Upper lobe of left lung (tissue), 6 donors: ENCODE measurements around the gene STOML3. TPM values are rescaled to one million over a fixed set of nuclear protein-coding genes. Genes with fewer than 3 reads are reported as not detected.

Experiments used
- ATAC-seq, 2 donors: fragments of 200-7000 bp; cut with Tn5 transposase; one replicate each; pipeline ENCODE4 v1.9.1; 2022; ENCODE audit warnings: mild to moderate bottlenecking in 2 of 2, moderate library complexity in 2 of 2; ENCODE audit not compliant: low FRiP score in 2 of 2
- DNase-seq, 2 donors: peaks; one replicate each; pipeline ENCODE4 v3.0.0-alpha.2; 2019 to 2020
- H3K27ac ChIP-seq, 4 donors: fragments of 200-600 bp; sonication (generic); one replicate each; pipeline ENCODE4 v1.5.1; 2016 to 2019
- H3K27me3 ChIP-seq, 4 donors: fragments of 200-600 bp; sonication (generic); one replicate each; pipeline ENCODE4 v1.5.1; 2017 to 2019
- H3K36me3 ChIP-seq, 4 donors: fragments of 200-600 bp; sonication (generic); one replicate each; pipeline ENCODE4 v1.5.1; 2016 to 2019
- H3K4me1 ChIP-seq, 4 donors: fragments of 200-600 bp; sonication (generic); one replicate each; pipeline ENCODE4 v1.5.1; 2018 to 2019
- H3K4me3 ChIP-seq, 4 donors: fragments of 200-600 bp; sonication (generic); one replicate each; pipeline ENCODE4 v1.5.1; 2017 to 2019; ENCODE audit warnings: mild to moderate bottlenecking in 2 of 4, moderate library complexity in 1 of 4
- H3K9me3 ChIP-seq, 4 donors: fragments of 200-600 bp; sonication (generic); one replicate each; pipeline ENCODE4 v1.5.1; 2018 to 2019
- EP300 ChIP-seq, 4 donors: sonication (generic); formaldehyde crosslinking; IDR thresholded peaks; one replicate each; pipeline ENCODE4 v1.5.1; 2017; ENCODE audit warnings: antibody characterized with exemption in 4 of 4, control low read depth in 2 of 4
- POLR2A ChIP-seq, 4 donors: fragments of 450-650 bp; IDR thresholded peaks; one replicate each; pipeline ENCODE4 v1.5.1; 2016 to 2017; ENCODE audit warnings: antibody characterized with exemption in 4 of 4, mild to moderate bottlenecking in 2 of 4
- POLR2AphosphoS5 ChIP-seq, 2 donors: sonication (generic); formaldehyde crosslinking; IDR thresholded peaks; one replicate each; pipeline ENCODE4 v1.5.1; 2017; ENCODE audit warnings: antibody characterized with exemption in 2 of 2
- WGBS, 2 donors: methylation state at CpG; one replicate each; pipeline ENCODE4 v1.1.5; 2017 to 2018; 5-methylcytosine and 5-hydroxymethylcytosine counted together
- total RNA-seq, 6 donors: library from RNA; depleted of rRNA in 4 of 6; stranded (reverse); fragments of >200 nt in 4 of 6; gene quantifications; one replicate each; pipeline versions ENCODE4 v1.1.0 to v1.2.1, GENCODE V29; 2016 to 2021
- TF ChIP-seq, protein P1 (sequence below), 6 experiments: fragments of 450-650 bp in 4 of 6; fragments of 200-600 bp in 2 of 6; sonication (generic) in 2 of 6; IDR thresholded peaks; one replicate each; pipeline ENCODE4 v1.5.1; 2016 to 2019; ENCODE audit warnings: antibody characterized with exemption in 6 of 6
- donor health status: DM: no; HTN: no; CAD: no; lungs with moderate emphysema.
- donor health status: DM: no; HTN: yes; CAD: no; lungs with severe emphysema.

STOML3 gene
- total RNA-seq, 6 donors from 2014 or later = 0.14 to 10.8 (median 1.6) TPM

DNA sequence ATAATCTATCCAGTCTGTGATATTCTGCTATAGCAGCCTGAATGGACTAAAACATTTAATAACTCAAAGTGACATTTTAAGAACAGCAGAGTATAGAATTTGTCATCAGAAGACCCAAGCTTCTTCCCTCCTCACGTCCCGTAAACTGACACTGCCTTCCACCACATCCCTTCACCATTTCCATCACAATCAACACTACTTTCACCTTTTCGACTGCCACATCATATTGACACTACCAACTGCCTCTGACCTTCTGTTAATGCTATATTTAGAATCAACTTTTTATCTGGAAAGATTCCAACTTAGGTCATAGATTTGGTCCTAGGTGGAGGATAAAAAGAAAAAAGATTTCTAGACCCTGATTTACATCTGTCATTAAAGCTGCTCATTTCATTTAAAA, 39.6 kb downstream of the STOML3 start:
- Histone ChIP-seq H3K9me3 (no peaks in the 10 kb centered on the region), H3K4me3 (no peak overlapping the region), H3K27me3 (no peaks in the 10 kb centered on the region), H3K27ac (no peak overlapping the region), H3K4me1 (no peaks in the 10 kb centered on the region), H3K36me3 (no peaks in the 10 kb centered on the region)
- TF ChIP-seq POLR2AphosphoS5 (IDR thresholded peaks at IDR 0.05) = no peak
- TF ChIP-seq EP300 (IDR thresholded peaks at IDR 0.05) = no peak
- TF ChIP-seq POLR2A (IDR thresholded peaks at IDR 0.05) = no peak
- TF ChIP-seq, protein P1, sequence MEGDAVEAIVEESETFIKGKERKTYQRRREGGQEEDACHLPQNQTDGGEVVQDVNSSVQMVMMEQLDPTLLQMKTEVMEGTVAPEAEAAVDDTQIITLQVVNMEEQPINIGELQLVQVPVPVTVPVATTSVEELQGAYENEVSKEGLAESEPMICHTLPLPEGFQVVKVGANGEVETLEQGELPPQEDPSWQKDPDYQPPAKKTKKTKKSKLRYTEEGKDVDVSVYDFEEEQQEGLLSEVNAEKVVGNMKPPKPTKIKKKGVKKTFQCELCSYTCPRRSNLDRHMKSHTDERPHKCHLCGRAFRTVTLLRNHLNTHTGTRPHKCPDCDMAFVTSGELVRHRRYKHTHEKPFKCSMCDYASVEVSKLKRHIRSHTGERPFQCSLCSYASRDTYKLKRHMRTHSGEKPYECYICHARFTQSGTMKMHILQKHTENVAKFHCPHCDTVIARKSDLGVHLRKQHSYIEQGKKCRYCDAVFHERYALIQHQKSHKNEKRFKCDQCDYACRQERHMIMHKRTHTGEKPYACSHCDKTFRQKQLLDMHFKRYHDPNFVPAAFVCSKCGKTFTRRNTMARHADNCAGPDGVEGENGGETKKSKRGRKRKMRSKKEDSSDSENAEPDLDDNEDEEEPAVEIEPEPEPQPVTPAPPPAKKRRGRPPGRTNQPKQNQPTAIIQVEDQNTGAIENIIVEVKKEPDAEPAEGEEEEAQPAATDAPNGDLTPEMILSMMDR (IDR thresholded peaks at IDR 0.05) = no peak
- ATAC-seq (no peak), DNase-seq (no peak)
- 62 to 67% methylated on average over 3 of the region's 3 CpGs for WGBS, 2 donors

DNA sequence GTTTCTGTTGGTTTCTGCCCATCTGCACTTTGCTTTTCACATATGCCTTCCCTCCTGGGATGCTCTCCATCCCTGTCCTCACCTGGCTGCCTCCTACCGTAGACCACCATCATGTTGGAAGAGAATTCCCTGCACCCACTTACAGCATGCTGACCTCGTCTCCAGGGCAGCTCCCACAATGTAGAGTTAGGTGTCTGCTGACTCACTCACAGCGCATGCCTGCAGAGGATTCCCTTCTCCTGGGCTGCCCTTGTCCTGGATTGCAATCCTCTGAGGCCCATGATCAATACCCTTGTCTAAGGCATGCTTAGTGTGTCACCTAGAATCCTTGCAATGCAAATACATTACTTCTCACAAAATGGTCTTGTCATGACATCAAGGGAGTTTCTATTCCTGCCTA, 43.6 kb downstream of the STOML3 start:
- H3K4me1 ChIP-seq = no peaks in the 10 kb centered on the region
- H3K4me3 ChIP-seq = no peak overlapping the region
- TF ChIP-seq POLR2A (IDR thresholded peaks at IDR 0.05) (no peak), EP300 (IDR thresholded peaks at IDR 0.05) (no peak), POLR2AphosphoS5 (IDR thresholded peaks at IDR 0.05) (no peak)
- TF ChIP-seq, protein P1 (IDR thresholded peaks at IDR 0.05) = no peak
- WGBS, 2 donors = 79 to 84% methylated on average over 3 of the region's 3 CpGs
- H3K27me3 ChIP-seq = no peaks in the 10 kb centered on the region
- no peak overlapping the region for H3K27ac ChIP-seq
- H3K36me3 ChIP-seq = no peaks in the 10 kb centered on the region
- no peaks in the 10 kb centered on the region for H3K9me3 ChIP-seq
- ATAC-seq = no peak
- no peak for DNase-seq

DNA sequence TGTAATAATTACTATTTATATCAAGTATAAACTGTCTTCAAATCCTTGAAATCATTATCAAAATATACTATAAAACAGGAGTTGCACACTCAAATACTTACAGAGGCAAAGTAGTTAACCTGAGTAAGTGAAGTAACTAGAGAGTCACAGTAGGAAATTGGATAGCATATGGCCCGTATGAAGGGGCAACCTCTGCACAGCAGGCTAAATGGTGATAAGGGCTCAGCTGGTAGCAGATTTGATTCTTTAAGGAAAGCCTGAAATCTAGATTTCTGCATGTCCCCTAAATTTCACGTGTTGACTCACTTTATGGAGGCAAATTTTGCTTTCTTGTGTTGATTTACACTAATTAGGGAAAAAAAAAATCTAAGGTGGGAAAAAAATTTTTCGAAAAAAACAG, 46.4 kb downstream of the STOML3 start:
- H3K9me3 ChIP-seq = no peaks in the 10 kb centered on the region
- ATAC-seq (no peak), DNase-seq (no peak)
- TF ChIP-seq EP300 (IDR thresholded peaks at IDR 0.05) (no peak), POLR2AphosphoS5 (IDR thresholded peaks at IDR 0.05) (no peak), POLR2A (IDR thresholded peaks at IDR 0.05) (no peak)
- TF ChIP-seq, protein P1 (IDR thresholded peaks at IDR 0.05) = no peak
- H3K27ac ChIP-seq = no peak overlapping the region
- H3K4me3 ChIP-seq = no peak overlapping the region
- 48 to 64% methylated on average over 3 of the region's 3 CpGs for WGBS, 2 donors
- H3K36me3 ChIP-seq = no peaks in the 10 kb centered on the region
- H3K27me3 ChIP-seq = no peaks in the 10 kb centered on the region
- H3K4me1 ChIP-seq = no peaks in the 10 kb centered on the region

DNA sequence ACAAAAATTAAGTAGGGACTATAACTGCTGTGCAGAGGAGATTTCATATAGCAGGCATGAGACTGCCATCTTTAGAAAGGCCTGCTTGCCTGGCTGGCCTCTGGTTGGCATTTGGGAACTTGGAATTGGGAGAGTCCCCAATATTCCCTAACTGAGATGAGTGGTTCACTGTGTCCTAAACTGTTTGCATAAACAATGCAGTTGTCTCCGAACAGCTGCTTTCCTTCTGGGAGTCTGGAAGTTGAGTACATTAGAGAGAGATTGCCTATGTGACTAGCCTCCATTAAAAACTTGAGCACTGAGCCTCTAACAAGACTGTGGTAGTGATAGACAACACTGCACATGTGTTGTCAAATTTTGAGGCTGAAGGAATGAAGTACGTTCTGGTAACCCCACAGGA, 47.4 kb downstream of the STOML3 start:
- Histone ChIP-seq H3K27me3 (no peaks in the 10 kb centered on the region), H3K4me3 (no peak overlapping the region), H3K9me3 (no peaks in the 10 kb centered on the region), H3K36me3 (no peaks in the 10 kb centered on the region), H3K27ac (no peak overlapping the region), H3K4me1 (no peaks in the 10 kb centered on the region)
- DNase-seq (no peak), ATAC-seq (no peak)
- WGBS, 2 donors = 74 to 84% methylated on average over 2 of the region's 2 CpGs
- TF ChIP-seq, protein P1 (IDR thresholded peaks at IDR 0.05) = no peak
- TF ChIP-seq POLR2AphosphoS5 (IDR thresholded peaks at IDR 0.05) (no peak), EP300 (IDR thresholded peaks at IDR 0.05) (no peak), POLR2A (IDR thresholded peaks at IDR 0.05) (no peak)

DNA sequence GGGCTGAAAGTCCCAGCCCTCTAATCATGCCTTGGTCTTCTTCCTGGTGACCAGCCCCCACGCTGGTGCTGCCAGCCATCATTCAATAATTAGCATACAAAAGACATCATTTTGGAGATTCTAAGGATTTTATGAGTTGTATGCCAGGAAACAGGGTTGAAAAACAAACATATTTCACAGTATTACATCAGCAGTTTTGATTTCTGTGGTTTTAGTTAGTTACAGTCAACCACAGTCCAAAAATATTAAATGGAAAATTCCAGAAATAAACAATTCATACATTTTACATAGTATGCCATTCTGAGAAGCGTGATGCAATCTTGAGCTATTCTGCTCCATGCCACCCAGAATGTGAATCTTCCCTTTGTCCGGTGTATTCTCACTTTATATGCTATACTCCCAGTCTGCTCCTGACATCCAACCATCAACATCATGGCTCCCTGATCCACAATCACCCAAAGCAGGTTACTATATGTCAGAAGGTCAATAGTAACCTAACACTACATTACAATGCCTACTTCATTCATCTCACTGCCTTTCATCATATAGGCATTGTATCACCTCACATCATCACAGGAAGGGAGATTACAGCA, 49.2 kb downstream of the STOML3 start:
- H3K4me1 ChIP-seq = no peaks in the 10 kb centered on the region
- H3K36me3 ChIP-seq = no peaks in the 10 kb centered on the region
- no peak for ATAC-seq
- H3K9me3 ChIP-seq = no peaks in the 10 kb centered on the region
- DNase-seq = no peak
- WGBS, 2 donors = 82 to 83% methylated on average over 3 of the region's 3 CpGs
- no peak overlapping the region for H3K27ac ChIP-seq
- no peaks in the 10 kb centered on the region for H3K27me3 ChIP-seq
- TF ChIP-seq, protein P1 (IDR thresholded peaks at IDR 0.05) = no peak
- TF ChIP-seq EP300 (IDR thresholded peaks at IDR 0.05) = no peak
- TF ChIP-seq POLR2A (IDR thresholded peaks at IDR 0.05) = no peak
- no peak for TF ChIP-seq POLR2AphosphoS5 (IDR thresholded peaks at IDR 0.05)
- H3K4me3 ChIP-seq = no peak overlapping the region
